Uterus (tissue), 4 donors: ENCODE measurements around the gene GPHB5. TPM values are rescaled to one million over a fixed set of nuclear protein-coding genes. Genes with fewer than 3 reads are reported as not detected.

Source experiments
- total RNA-seq, 4 donors: library from RNA; depleted of rRNA in 3 of 4; stranded (reverse); fragments of >200 nt in 3 of 4; gene quantifications; one replicate each; pipeline versions ENCODE4 v1.1.0 to v1.2.4, GENCODE V29; 2014 to 2023
- donor health status: DM: yes; HTN: yes; CAD: no.

Gene GPHB5
- total RNA-seq, 4 donors from 2014 or later = not detected

Other genes with a start within 250 kb of the GPHB5 start
- 10 to 100 TPM; 13.6 to 40.8 (median 25.0) TPM for gene RHOJ, start 114.5 kb downstream of the GPHB5 start, total RNA-seq
- gene PPP2R5E, start 224.4 kb upstream of the GPHB5 start, total RNA-seq = 10 to 100 TPM; 20.0 to 62.0 (median 42.3) TPM